Activated T-cell treated with anti-CD3 and anti-CD28 coated beads, Interleukin-2, amount 50 U/mL, for 72 hours (primary cell): ENCODE results near the gene PSMG2. TPM values are rescaled to one million over a fixed set of nuclear protein-coding genes. Genes with fewer than 3 reads are reported as not detected.

ENCODE experiments used
- ATAC-seq, 2 donors: fragments of 150-1000 bp; cut with Tn5 transposase; replicated peaks in 1 of 2; 2 replicates each; pipeline ENCODE4 v1.10.0; 2021; ENCODE audit warnings: moderate library complexity in 2 of 2, mild to moderate bottlenecking in 1 of 2
- DNase-seq, 2 donors: peaks; one replicate each; pipeline ENCODE4 v3.0.0; 2021 to 2022; ENCODE audit warnings: mixed read lengths in 1 of 2
- H3K27ac Mint-ChIP-seq: one replicate; pipeline ENCODE4 v1.8.0; 2022; ENCODE audit warnings: mild to moderate bottlenecking, moderate library complexity, mixed read lengths
- H3K27me3 Mint-ChIP-seq: one replicate; pipeline ENCODE4 v1.8.0; 2022; ENCODE audit warnings: low read depth, mixed read lengths
- H3K36me3 Mint-ChIP-seq, 2 donors: one replicate each; pipeline ENCODE4 v1.8.0; 2022; ENCODE audit warnings: mixed read lengths in 2 of 2, mild to moderate bottlenecking in 1 of 2; ENCODE audit not compliant: insufficient read depth in 2 of 2
- H3K4me1 Mint-ChIP-seq: one replicate; pipeline ENCODE4 v1.8.0; 2022; ENCODE audit warnings: low read depth, mixed read lengths
- H3K4me3 Mint-ChIP-seq, 2 donors: one replicate each; pipeline ENCODE4 v1.8.0; 2022; ENCODE audit warnings: mild to moderate bottlenecking in 2 of 2, mixed read lengths in 2 of 2, moderate library complexity in 2 of 2
- H3K9me3 Mint-ChIP-seq, 2 donors: one replicate each; pipeline ENCODE4 v1.8.0; 2022; ENCODE audit warnings: mixed read lengths in 2 of 2
- total RNA-seq, 2 donors: library from RNA; stranded (reverse); gene quantifications; one replicate each; pipeline ENCODE4 v1.2.3, GENCODE V29; 2022

PSMG2 gene
- total RNA-seq, 2 donors from 2014 or later: 142 to 158 TPM

DNA sequence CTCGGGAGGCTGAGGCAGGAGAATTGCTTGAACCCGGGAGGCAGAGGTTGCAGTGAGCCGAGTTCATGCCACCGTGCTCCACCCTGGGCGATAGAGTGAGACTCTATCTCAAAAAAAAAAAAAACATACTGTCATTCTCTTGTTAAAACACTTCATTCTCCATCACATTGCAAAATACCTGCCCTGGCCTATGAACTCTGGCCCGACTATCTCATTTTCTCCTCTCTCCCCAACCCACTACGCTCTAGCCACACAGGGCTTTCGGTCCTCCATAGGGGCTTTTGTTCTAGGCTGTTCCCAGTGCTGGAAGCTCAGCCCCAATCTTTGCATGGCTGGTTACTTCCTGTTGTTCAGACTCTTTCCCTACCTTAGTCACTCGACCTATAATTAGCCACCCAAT lies 10.6 kb upstream of the PSMG2 start:
- ATAC-seq (no peak), DNase-seq (no peak)
- no peaks in the 10 kb centered on the region for H3K9me3 Mint-ChIP-seq
- H3K27me3 Mint-ChIP-seq: no peaks in the 10 kb centered on the region
- H3K4me1 Mint-ChIP-seq: peaks cover 30% of the 10 kb centered on the region
- peaks cover 4 to 8% of the 10 kb centered on the region in 2 donors for H3K36me3 Mint-ChIP-seq
- no peak overlapping the region for H3K27ac Mint-ChIP-seq
- no peak overlapping the region for H3K4me3 Mint-ChIP-seq

DNA sequence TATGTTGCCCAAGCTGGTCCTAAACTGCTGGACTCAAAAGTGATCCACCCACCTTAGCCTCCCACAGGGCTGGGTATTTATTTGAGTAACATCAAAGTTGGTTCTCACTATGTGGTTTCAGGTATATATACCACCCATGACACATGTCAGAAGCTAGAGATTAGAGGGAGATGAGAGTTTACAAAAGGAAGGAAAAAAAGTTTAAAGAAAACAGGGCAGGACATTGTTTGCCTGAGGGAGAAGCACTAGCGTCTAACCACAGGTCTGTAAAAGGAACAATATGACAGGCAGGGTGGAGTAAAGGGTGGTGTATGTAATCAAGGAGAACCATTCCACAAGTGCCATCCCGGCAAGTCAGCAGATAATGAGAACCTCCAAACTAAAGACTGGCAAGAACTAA lies 8.8 kb upstream of the PSMG2 start:
- peak overlapping the region in 1 of 2 donors; percentile 1 for H3K4me3 Mint-ChIP-seq
- peak; percentile 89 to 94 for ATAC-seq
- peak; percentile 19 to 37 for DNase-seq

DNA sequence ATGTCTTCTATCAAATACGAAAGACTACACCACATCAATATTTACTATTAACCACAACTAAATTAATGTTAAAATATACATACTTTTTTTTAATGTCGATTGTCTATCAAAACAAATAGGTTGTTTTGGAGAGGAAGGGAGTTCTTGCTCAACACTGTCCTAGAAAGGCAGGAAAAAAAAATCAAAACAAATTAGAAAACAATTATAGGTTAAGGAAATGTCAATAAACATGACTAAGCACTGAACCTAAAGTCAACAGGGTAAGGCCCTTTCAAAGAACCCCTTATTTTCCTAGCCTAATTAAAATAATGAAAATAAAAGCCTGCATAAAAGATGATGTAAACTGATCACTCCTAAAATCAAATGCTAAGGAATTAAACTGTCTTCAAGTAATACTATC lies 3.1 kb upstream of the PSMG2 start:
- H3K36me3 Mint-ChIP-seq: peaks cover 5 to 24% of the 10 kb centered on the region in 2 donors
- H3K27ac Mint-ChIP-seq: no peak overlapping the region

More for the DNA sequence above, 8.8 kb upstream of the PSMG2 start:
- Mint-ChIP-seq H3K27me3 (no peaks in the 10 kb centered on the region), H3K4me1 (peaks cover 30% of the 10 kb centered on the region), H3K27ac (peak overlapping the region; percentile 1), H3K9me3 (no peaks in the 10 kb centered on the region), H3K36me3 (peaks cover 5 to 14% of the 10 kb centered on the region in 2 donors)

DNA sequence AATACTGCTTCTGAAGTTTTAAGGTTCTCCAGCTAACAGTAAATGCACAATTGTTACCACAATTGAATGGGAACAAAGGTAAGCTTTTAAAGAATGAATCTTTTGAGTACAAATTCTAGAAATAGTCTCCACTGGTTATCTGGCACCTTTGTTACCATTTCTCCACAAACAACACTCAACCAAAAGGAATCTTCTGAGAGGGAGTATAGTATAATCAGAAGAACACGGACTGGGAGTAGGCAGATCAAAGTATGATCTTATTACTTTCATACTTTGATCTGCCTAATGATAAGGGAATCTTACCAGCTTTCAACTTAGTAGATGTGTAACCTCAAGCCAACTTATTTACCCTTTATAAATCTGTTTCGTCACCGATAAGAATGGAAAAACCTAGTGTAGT lies 1.7 kb upstream of the PSMG2 start:
- H3K27me3 Mint-ChIP-seq: no peaks in the 10 kb centered on the region
- peak overlapping the region; percentile 100 for H3K27ac Mint-ChIP-seq
- peaks cover 48% of the 10 kb centered on the region for H3K4me1 Mint-ChIP-seq
- DNase-seq: no peak
- peak overlapping the region; percentile 86 to 100 for H3K4me3 Mint-ChIP-seq
- H3K36me3 Mint-ChIP-seq: peaks cover 5 to 24% of the 10 kb centered on the region in 2 donors
- no peak for ATAC-seq
- no peaks in the 10 kb centered on the region for H3K9me3 Mint-ChIP-seq

More for the DNA sequence above, 3.1 kb upstream of the PSMG2 start:
- Mint-ChIP-seq H3K9me3 (no peaks in the 10 kb centered on the region), H3K4me3 (no peak overlapping the region), H3K27me3 (no peaks in the 10 kb centered on the region), H3K4me1 (peaks cover 34% of the 10 kb centered on the region)
- DNase-seq (no peak), ATAC-seq (no peak)

- Mint-ChIP-seq H3K27ac (peak overlapping the region; percentile 100), H3K36me3 (peaks cover 5 to 29% of the 10 kb centered on the region in 2 donors), H3K4me1 (peaks cover 49% of the 10 kb centered on the region), H3K4me3 (peak overlapping the region; percentile 86 to 100), H3K9me3 (no peaks in the 10 kb centered on the region), H3K27me3 (no peaks in the 10 kb centered on the region)
- no peak for DNase-seq
- ATAC-seq: no peak
Observed at GRCh38 chr18:12703096-12703567, 290 bp downstream of the PSMG2 start.

GRCh38 chr18:12703664-12704063 lies 822 bp downstream of the PSMG2 start:
- ATAC-seq (no peak), DNase-seq (peak in 1 of 2 donors; percentile 8)
- H3K4me1 Mint-ChIP-seq: peaks cover 49% of the 10 kb centered on the region
- H3K27ac Mint-ChIP-seq: peak overlapping the region; percentile 100
- peak overlapping the region; percentile 86 to 100 for H3K4me3 Mint-ChIP-seq
- H3K27me3 Mint-ChIP-seq: no peaks in the 10 kb centered on the region
- H3K9me3 Mint-ChIP-seq: no peaks in the 10 kb centered on the region
- H3K36me3 Mint-ChIP-seq: peaks cover 5 to 28% of the 10 kb centered on the region in 2 donors

DNA sequence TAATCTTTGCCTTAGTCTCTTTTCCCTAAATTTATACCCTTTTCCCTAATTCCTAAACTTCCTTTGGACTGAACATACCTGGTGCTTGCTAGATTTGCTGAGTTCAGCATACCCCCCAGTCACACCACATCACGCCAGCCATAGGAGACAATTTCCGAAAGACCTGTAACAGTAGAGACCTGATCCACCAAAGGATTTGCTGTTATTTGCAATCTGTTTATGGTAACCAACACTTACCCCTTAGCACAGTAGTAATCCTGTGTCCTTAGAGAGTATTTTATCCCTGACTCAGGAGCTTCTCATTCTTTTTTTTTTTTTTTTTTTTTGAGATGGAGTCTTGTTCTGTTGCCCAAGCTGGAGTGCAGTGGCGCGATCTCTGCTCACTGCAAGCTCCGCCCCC lies 8.6 kb downstream of the PSMG2 start:
- ATAC-seq (no peak), DNase-seq (no peak)
- Mint-ChIP-seq H3K27me3 (no peaks in the 10 kb centered on the region), H3K36me3 (peaks cover 10 to 28% of the 10 kb centered on the region in 2 donors), H3K4me3 (no peak overlapping the region), H3K27ac (no peak overlapping the region), H3K4me1 (no peaks in the 10 kb centered on the region), H3K9me3 (no peaks in the 10 kb centered on the region)

DNA sequence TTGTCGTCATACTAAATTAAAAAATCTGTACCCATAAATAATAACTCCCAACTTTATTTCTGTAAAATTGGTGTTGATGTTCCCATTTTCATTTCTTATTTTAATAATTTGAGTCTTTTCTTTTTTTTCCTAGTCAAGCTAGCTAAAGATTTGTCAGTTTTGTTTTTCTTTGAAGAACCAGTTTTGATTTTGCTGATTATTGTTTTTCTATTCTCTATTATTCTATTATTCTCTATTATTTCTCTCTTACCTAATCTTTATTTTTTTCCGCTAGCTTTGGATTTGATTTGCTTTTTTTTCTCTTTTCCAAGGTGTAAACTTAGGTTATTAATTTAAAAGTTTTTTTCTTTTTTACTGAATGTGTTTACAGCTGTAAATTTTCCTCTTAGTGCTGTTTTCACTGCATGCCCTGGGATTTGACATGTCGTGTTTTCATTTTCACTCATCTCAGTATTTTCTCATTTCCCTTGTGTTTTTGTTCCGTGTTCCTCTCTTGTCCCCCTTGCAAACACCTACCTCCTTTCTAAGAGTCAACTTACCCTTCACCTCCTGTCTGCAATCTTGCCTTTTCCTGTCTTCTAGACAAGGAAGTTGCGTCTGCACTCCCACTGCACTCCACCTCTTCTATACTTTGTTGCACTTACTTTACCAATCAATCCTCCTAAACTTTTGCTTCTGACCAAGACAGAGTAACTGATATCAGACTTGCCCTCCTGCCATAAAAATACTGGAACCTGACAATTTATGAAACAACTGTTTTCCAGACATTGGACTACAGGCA lies 18.8 kb downstream of the PSMG2 start:
- Mint-ChIP-seq H3K27me3 (no peaks in the 10 kb centered on the region), H3K4me3 (no peak overlapping the region), H3K9me3 (no peaks in the 10 kb centered on the region), H3K27ac (peak overlapping the region; percentile 8), H3K4me1 (peaks cover 15% of the 10 kb centered on the region), H3K36me3 (peaks cover 13 to 24% of the 10 kb centered on the region in 2 donors)
- ATAC-seq (no peak), DNase-seq (no peak)

DNA sequence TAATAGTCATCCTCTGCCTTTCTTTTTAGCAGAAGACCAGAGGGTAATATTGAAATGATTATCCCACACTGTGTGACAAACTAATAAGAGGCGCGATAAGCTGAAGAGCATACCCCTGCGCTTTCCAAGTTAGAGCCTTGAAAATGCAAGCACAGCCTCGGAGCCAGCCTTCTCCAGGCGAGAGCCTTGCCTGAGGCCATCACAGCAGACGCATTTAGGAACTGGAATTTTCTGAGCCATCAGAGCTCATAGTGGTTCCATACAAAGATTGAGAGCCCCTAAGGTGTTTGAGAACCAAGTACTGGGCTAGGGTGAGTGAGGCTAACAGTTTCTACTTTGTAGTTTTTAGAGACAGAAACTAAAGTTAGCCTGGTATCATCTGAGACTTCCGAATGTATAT lies 19.9 kb downstream of the PSMG2 start:
- H3K27me3 Mint-ChIP-seq: no peaks in the 10 kb centered on the region
- H3K4me1 Mint-ChIP-seq: peaks cover 22% of the 10 kb centered on the region
- peaks cover 9 to 20% of the 10 kb centered on the region in 2 donors for H3K36me3 Mint-ChIP-seq
- DNase-seq (no peak), ATAC-seq (no peak)
- no peaks in the 10 kb centered on the region for H3K9me3 Mint-ChIP-seq
- no peak overlapping the region for H3K4me3 Mint-ChIP-seq
- H3K27ac Mint-ChIP-seq: no peak overlapping the region

DNA sequence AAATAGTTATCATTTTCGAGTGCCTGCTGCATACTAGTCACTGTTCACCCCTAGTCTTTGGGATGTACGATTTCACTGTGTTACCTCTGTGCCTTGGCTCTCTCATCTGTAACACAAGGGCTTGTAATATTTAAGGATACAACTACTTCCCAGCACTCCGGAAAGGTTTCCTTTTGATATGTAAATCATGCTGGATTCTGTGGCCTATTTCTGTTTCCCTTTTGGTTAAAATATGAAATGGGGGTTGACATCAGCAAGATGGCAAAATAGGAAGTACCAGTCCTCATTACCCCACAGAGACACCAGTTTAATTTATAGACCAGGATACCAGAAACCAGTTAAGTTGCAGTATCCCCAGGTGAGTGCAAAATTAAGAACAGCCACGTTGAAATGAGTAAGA lies 23.5 kb downstream of the PSMG2 start:
- Mint-ChIP-seq H3K36me3 (peaks cover 4 to 7% of the 10 kb centered on the region in 2 donors), H3K4me1 (peaks cover 18% of the 10 kb centered on the region), H3K27me3 (no peaks in the 10 kb centered on the region), H3K27ac (no peak overlapping the region), H3K9me3 (no peaks in the 10 kb centered on the region), H3K4me3 (no peak overlapping the region)
- DNase-seq: no peak
- no peak for ATAC-seq

DNA sequence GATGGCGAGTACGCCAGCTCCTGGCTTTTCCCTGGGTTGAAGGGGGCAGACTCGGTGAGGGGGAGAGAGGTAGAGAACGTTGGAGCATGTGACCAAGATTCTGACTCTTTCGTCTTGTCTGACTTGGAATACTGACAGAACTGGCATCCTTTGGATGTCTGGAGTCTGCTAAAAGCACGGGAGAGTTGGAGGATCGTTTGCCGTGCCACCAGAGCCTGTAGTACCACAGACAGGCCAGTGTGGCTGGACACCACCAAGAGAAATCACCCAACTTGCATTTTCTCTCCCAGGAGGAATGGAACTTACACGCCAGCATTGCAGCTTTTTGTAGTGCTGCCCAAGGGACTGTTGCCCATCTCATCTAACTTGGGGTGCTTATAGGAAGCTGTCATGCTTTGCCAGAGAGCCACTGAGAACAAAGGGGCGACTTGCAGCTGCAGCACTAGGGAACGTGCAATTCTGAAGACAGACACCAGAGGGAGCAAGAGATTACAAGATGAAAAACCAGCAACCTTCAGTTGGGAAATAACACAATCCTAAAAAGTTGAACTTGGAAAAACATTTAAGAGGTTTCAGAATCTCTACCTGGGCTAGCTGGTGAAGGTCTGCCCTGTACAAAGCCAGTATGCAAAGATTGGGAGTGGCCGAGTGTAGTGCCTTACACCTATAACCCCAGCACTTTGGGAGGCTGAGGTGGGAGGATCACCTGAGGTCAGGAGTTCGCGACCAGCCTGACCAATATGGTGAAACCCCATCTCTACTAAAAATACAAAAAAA lies 24.1 kb downstream of the PSMG2 start:
- Mint-ChIP-seq H3K27me3 (no peaks in the 10 kb centered on the region), H3K36me3 (peaks cover 1 to 4% of the 10 kb centered on the region in 2 donors), H3K9me3 (no peaks in the 10 kb centered on the region), H3K4me1 (peaks cover 12% of the 10 kb centered on the region), H3K27ac (no peak overlapping the region), H3K4me3 (no peak overlapping the region)
- peak; percentile 51 to 66 for ATAC-seq
- DNase-seq: peak; percentile 63 to 67

GRCh38 chr18:12737243-12737902 lies 34.5 kb downstream of the PSMG2 start:
- DNase-seq (no peak), ATAC-seq (no peak)
- H3K9me3 Mint-ChIP-seq: no peaks in the 10 kb centered on the region
- H3K4me1 Mint-ChIP-seq: peaks cover 9% of the 10 kb centered on the region
- H3K4me3 Mint-ChIP-seq: no peak overlapping the region
- H3K27me3 Mint-ChIP-seq: no peaks in the 10 kb centered on the region
- H3K36me3 Mint-ChIP-seq: no peaks in the 10 kb centered on the region
- no peak overlapping the region for H3K27ac Mint-ChIP-seq

DNA sequence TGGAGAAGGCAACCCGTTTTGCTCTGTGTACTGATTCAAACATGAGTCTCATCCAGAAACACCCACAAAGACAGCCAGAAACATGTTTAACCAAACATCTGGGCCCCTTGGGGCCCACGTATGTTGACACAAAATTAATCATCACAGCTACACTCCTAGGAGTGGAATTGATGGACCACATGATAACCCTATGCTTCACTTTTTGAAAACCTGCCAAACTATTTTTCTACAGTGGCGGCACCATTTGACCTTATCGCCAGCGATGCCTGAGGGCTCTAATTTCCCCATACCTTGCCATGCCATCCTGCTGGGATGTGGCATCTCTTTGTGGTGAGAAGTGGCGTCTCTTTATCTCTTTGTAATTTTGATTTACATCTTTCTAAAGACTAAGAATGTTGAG lies 38.5 kb downstream of the PSMG2 start:
- peak; percentile 79 to 81 for ATAC-seq

More for the DNA sequence above, 38.5 kb downstream of the PSMG2 start:
- no peak overlapping the region for H3K4me3 Mint-ChIP-seq
- no peak overlapping the region for H3K27ac Mint-ChIP-seq
- peaks cover 9% of the 10 kb centered on the region for H3K4me1 Mint-ChIP-seq
- no peaks in the 10 kb centered on the region for H3K9me3 Mint-ChIP-seq
- H3K36me3 Mint-ChIP-seq: no peaks in the 10 kb centered on the region
- peak in 1 of 2 donors; percentile 6 for DNase-seq
- no peaks in the 10 kb centered on the region for H3K27me3 Mint-ChIP-seq
